Measurements from ENCODE around the gene DDIAS. TPM values are rescaled to one million over a fixed set of nuclear protein-coding genes. Genes with fewer than 3 reads are reported as not detected.

The DDIAS gene
- total and polyA plus RNA-seq, 4 donors = 0.71 to 2.8 (median 1.4) TPM

DNA sequence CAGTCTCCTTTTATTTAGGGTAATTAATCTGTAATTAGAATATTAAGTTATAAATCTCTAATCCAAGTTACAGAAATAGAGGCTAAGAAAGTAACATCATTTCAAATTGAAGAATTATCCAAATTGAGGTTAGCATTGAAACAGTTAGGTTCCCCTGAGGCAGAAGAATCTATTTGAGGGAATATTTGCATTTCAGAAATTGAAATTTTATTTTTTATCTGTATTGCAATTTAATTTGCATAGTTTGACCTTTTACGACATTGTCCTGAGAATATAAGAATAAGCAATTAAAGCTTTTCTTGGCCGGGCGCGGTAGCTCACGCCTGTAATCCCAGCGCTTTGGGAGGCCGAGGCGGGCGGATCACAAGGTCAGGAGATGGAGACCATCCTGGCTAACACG lies 27.6 kb downstream of the DDIAS start:
- TF ChIP-seq, protein P1, sequence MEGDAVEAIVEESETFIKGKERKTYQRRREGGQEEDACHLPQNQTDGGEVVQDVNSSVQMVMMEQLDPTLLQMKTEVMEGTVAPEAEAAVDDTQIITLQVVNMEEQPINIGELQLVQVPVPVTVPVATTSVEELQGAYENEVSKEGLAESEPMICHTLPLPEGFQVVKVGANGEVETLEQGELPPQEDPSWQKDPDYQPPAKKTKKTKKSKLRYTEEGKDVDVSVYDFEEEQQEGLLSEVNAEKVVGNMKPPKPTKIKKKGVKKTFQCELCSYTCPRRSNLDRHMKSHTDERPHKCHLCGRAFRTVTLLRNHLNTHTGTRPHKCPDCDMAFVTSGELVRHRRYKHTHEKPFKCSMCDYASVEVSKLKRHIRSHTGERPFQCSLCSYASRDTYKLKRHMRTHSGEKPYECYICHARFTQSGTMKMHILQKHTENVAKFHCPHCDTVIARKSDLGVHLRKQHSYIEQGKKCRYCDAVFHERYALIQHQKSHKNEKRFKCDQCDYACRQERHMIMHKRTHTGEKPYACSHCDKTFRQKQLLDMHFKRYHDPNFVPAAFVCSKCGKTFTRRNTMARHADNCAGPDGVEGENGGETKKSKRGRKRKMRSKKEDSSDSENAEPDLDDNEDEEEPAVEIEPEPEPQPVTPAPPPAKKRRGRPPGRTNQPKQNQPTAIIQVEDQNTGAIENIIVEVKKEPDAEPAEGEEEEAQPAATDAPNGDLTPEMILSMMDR (IDR thresholded peaks at IDR 0.05; ENCODE audit: control extremely low read depth, extremely low read depth) = no peak
- Histone ChIP-seq H3K27ac (ENCODE audit: low read depth in 1 of 2, low read length in 1 of 2) (no peak overlapping the region), H3K27me3 (ENCODE audit: control insufficient read depth in 3 of 3, insufficient read depth in 3 of 3, low read length in 2 of 3) (no peaks in the 10 kb centered on the region), H3K9me3 (ENCODE audit: control insufficient read depth in 4 of 4, insufficient read depth in 3 of 4, low read length in 3 of 4) (no peaks in the 10 kb centered on the region), H3K9ac (ENCODE audit: insufficient read depth in 1 of 2, low read length in 2 of 2) (no peak overlapping the region), H3K4me1 (ENCODE audit: control insufficient read depth in 5 of 5, insufficient read depth in 5 of 5, low read length in 5 of 5) (no peaks in the 10 kb centered on the region), H3K4me3 (no peak overlapping the region), H3K36me3 (ENCODE audit: control insufficient read depth in 4 of 4, insufficient read depth in 4 of 4, low read length in 4 of 4) (no peaks in the 10 kb centered on the region)
- no peak for DNase-seq
- 98 to 99% methylated on average over 8 to 9 of the region's 10 CpGs for WGBS, 2 donors
- ATAC-seq (ENCODE audit: insufficient read depth, low FRiP score) = no peak

DNA sequence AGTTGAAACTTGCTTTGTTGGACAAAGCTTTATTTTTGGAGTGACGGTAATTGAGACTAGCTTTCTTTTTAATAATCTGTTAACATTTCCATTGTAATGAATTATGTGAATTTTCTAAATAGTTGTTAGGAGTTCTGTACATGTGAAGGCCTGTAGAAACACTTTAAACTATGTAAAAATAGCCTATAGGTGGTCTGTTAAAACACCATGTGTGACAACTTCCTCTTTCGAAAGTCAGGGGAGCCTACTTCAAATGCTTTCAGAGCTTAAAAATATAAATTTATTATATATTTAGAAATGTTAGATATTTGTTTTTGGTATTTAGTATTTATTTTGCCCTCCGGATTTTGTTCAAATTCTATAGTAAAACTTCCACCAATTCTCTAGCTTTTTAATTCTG lies 28.7 kb downstream of the DDIAS start:
- Histone ChIP-seq H3K27me3 (ENCODE audit: control insufficient read depth in 3 of 3, insufficient read depth in 3 of 3, low read length in 2 of 3) (no peaks in the 10 kb centered on the region), H3K4me1 (ENCODE audit: control insufficient read depth in 5 of 5, insufficient read depth in 5 of 5, low read length in 5 of 5) (no peaks in the 10 kb centered on the region), H3K9ac (ENCODE audit: insufficient read depth in 1 of 2, low read length in 2 of 2) (no peak overlapping the region), H3K36me3 (ENCODE audit: control insufficient read depth in 4 of 4, insufficient read depth in 4 of 4, low read length in 4 of 4) (no peaks in the 10 kb centered on the region), H3K27ac (ENCODE audit: low read depth in 1 of 2, low read length in 1 of 2) (no peak overlapping the region), H3K4me3 (no peak overlapping the region), H3K9me3 (ENCODE audit: control insufficient read depth in 4 of 4, insufficient read depth in 3 of 4, low read length in 3 of 4) (no peaks in the 10 kb centered on the region)
- ATAC-seq (ENCODE audit: insufficient read depth, low FRiP score) (no peak), DNase-seq (no peak)
- TF ChIP-seq, protein P1 (IDR thresholded peaks at IDR 0.05; ENCODE audit: control extremely low read depth, extremely low read depth) = no peak
- WGBS, 2 donors = 70 to 85% methylated on average over 3 of the region's 3 CpGs

DNA sequence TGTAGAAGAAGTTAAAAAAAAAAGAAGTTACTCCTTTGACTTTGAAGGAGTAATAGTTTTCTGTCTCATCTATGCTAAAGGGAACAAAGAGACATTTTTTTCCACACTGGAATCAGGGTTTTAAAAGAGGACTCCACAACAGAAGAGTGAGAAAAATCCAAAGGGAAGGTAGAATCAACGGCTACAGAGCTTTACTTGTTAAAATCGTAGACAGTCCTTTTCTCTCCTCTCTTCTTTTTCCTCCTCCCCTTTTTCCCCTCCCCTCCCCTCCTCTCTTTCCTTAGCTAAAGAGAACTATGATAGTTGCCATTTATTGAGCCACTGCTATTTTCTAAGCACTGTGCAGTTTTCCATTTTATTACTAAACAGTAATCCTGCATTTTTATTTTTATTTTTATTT lies 29.2 kb downstream of the DDIAS start:
- DNase-seq = no peak
- 84% methylated on average over 2 of the region's 2 CpGs for WGBS, 2 donors
- H3K4me3 ChIP-seq = no peak overlapping the region
- H3K27ac ChIP-seq (ENCODE audit: low read depth in 1 of 2, low read length in 1 of 2) = no peak overlapping the region
- no peaks in the 10 kb centered on the region for H3K27me3 ChIP-seq (ENCODE audit: control insufficient read depth in 3 of 3, insufficient read depth in 3 of 3, low read length in 2 of 3)
- no peaks in the 10 kb centered on the region for H3K9me3 ChIP-seq (ENCODE audit: control insufficient read depth in 4 of 4, insufficient read depth in 3 of 4, low read length in 3 of 4)
- ATAC-seq (ENCODE audit: insufficient read depth, low FRiP score) = no peak
- H3K4me1 ChIP-seq (ENCODE audit: control insufficient read depth in 5 of 5, insufficient read depth in 5 of 5, low read length in 5 of 5) = no peaks in the 10 kb centered on the region
- H3K36me3 ChIP-seq (ENCODE audit: control insufficient read depth in 4 of 4, insufficient read depth in 4 of 4, low read length in 4 of 4) = no peaks in the 10 kb centered on the region
- H3K9ac ChIP-seq (ENCODE audit: insufficient read depth in 1 of 2, low read length in 2 of 2) = no peak overlapping the region
- TF ChIP-seq, protein P1 (IDR thresholded peaks at IDR 0.05; ENCODE audit: control extremely low read depth, extremely low read depth) = no peak

DNA sequence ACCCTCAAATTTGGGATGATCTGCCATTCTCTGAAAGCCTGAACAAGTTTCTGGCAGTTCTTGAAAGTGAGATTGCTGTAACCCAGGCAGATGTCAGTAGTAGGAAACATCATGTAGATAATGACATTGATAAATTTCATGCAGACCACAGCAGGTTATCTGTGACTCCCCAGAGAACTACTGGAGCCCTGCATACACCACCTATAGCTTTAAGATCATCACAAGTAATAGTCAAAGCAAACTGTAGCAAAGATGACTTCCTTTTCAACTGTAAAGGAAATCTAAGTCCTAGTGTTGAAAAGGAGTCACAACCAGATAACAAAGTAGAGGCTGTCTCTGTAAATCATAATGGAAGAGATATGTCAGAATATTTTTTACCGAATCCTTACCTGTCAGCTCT lies 31.0 kb downstream of the DDIAS start:
- no peak overlapping the region for H3K4me3 ChIP-seq
- no peaks in the 10 kb centered on the region for H3K36me3 ChIP-seq (ENCODE audit: control insufficient read depth in 4 of 4, insufficient read depth in 4 of 4, low read length in 4 of 4)
- no peak for ATAC-seq (ENCODE audit: insufficient read depth, low FRiP score)
- H3K4me1 ChIP-seq (ENCODE audit: control insufficient read depth in 5 of 5, insufficient read depth in 5 of 5, low read length in 5 of 5) = no peaks in the 10 kb centered on the region
- no peaks in the 10 kb centered on the region for H3K9me3 ChIP-seq (ENCODE audit: control insufficient read depth in 4 of 4, insufficient read depth in 3 of 4, low read length in 3 of 4)
- H3K27ac ChIP-seq (ENCODE audit: low read depth in 1 of 2, low read length in 1 of 2) = no peak overlapping the region
- H3K27me3 ChIP-seq (ENCODE audit: control insufficient read depth in 3 of 3, insufficient read depth in 3 of 3, low read length in 2 of 3) = no peaks in the 10 kb centered on the region
- no peak for DNase-seq
- TF ChIP-seq, protein P1 (IDR thresholded peaks at IDR 0.05; ENCODE audit: control extremely low read depth, extremely low read depth) = no peak
- H3K9ac ChIP-seq (ENCODE audit: insufficient read depth in 1 of 2, low read length in 2 of 2) = no peak overlapping the region
- whole genome bisulfite sequencing, 2 donors = 85 to 93% methylated on average over 1 of the region's 1 CpG

All from lung (tissue), 12 donors.